ENCODE data around the gene C1QTNF8. TPM values are rescaled to one million over a fixed set of nuclear protein-coding genes. Genes with fewer than 3 reads are reported as not detected.
"Not testable (repeated sequence)": the region's sequence is repeated elsewhere in the genome, so short reads cannot be mapped to it uniquely, and the experiment has no call there.

Gene C1QTNF8
- total RNA-seq, 1 donor from 2014 or later, result not detected

- Mint-ChIP-seq H3K27ac (ENCODE audit: unreplicated experiment) (no peak overlapping the region), H3K27me3 (ENCODE audit: low read depth, unreplicated experiment) (no peaks in the 10 kb centered on the region), H3K36me3 (ENCODE audit: low read depth, unreplicated experiment) (no peaks in the 10 kb centered on the region), H3K4me1 (ENCODE audit: low read depth, unreplicated experiment) (no peaks in the 10 kb centered on the region), H3K9me3 (ENCODE audit: unreplicated experiment) (no peaks in the 10 kb centered on the region), H3K4me3 (ENCODE audit: unreplicated experiment) (no peak overlapping the region)
- no peaks in the 10 kb centered on the region for H3K9me3 ChIP-seq (ENCODE audit: insufficient read depth, low read depth, low read length)
- FAIRE-seq (no peak), DNase-seq (ENCODE audit: low read depth) (no peak)
- no peaks in the 10 kb centered on the region for H3K79me2 ChIP-seq (ENCODE audit: insufficient read depth, low read length)
- H2AFZ ChIP-seq (ENCODE audit: low read depth, low read length), result no peak overlapping the region
- TF ChIP-seq EZH2 (IDR thresholded peaks at IDR 0.05; ENCODE audit: insufficient read depth, low read length) (no peak), CTCF (IDR thresholded peaks at IDR 0.05; ENCODE audit: insufficient read depth, low read depth, low read length) (no peak)
- no peak overlapping the region for H3K4me3 ChIP-seq (ENCODE audit: insufficient read depth, low read depth, low read length)
- no peak overlapping the region for H3K27ac ChIP-seq (ENCODE audit: low read depth, low read length)
- H3K4me2 ChIP-seq (ENCODE audit: low read length), result no peak overlapping the region
- H3K27me3 ChIP-seq (ENCODE audit: insufficient read depth, low read length), result peaks cover 6% of the 10 kb centered on the region
- H3K36me3 ChIP-seq (ENCODE audit: insufficient read depth, low read length), result no peaks in the 10 kb centered on the region
- no peaks in the 10 kb centered on the region for H4K20me1 ChIP-seq (ENCODE audit: insufficient read depth, low read length)
- no peak overlapping the region for H3K9ac ChIP-seq (ENCODE audit: low read length)
- H3K4me1 ChIP-seq (ENCODE audit: insufficient read depth, low read length), result no peaks in the 10 kb centered on the region
Observed at GRCh38 chr16:1093284-1094123, 2.5 kb downstream of the C1QTNF8 start.

- not testable (repeated sequence) for H3K4me1 ChIP-seq (ENCODE audit: insufficient read depth, low read length); H3K4me1 Mint-ChIP-seq (ENCODE audit: low read depth, unreplicated experiment); H3K27me3 ChIP-seq (ENCODE audit: insufficient read depth, low read length); H2AFZ ChIP-seq (ENCODE audit: low read depth, low read length); H3K4me2 ChIP-seq (ENCODE audit: low read length); FAIRE-seq; H3K27ac ChIP-seq (ENCODE audit: low read depth, low read length); H3K4me3 Mint-ChIP-seq (ENCODE audit: unreplicated experiment); H3K9ac ChIP-seq (ENCODE audit: low read length); H3K27me3 Mint-ChIP-seq (ENCODE audit: low read depth, unreplicated experiment); DNase-seq (ENCODE audit: low read depth); H3K27ac Mint-ChIP-seq (ENCODE audit: unreplicated experiment); H3K36me3 ChIP-seq (ENCODE audit: insufficient read depth, low read length); H3K79me2 ChIP-seq (ENCODE audit: insufficient read depth, low read length); H3K9me3 ChIP-seq (ENCODE audit: insufficient read depth, low read depth, low read length); H4K20me1 ChIP-seq (ENCODE audit: insufficient read depth, low read length); H3K4me3 ChIP-seq (ENCODE audit: insufficient read depth, low read depth, low read length); H3K9me3 Mint-ChIP-seq (ENCODE audit: unreplicated experiment); H3K36me3 Mint-ChIP-seq (ENCODE audit: low read depth, unreplicated experiment)
Observed at GRCh38 chr16:1092685-1093283, 3.3 kb downstream of the C1QTNF8 start.

GRCh38 chr16:1091992-1092552 is 4.0 kb downstream of the C1QTNF8 start:
- no peak for FAIRE-seq

More at GRCh38 chr16:1091992-1092552, 4.0 kb downstream of the C1QTNF8 start:
- H3K27ac Mint-ChIP-seq (ENCODE audit: unreplicated experiment), result no peak overlapping the region
- no peak overlapping the region for H3K4me3 Mint-ChIP-seq (ENCODE audit: unreplicated experiment)
- Histone ChIP-seq H4K20me1 (ENCODE audit: insufficient read depth, low read length) (no peaks in the 10 kb centered on the region), H3K36me3 (ENCODE audit: insufficient read depth, low read length) (no peaks in the 10 kb centered on the region), H3K9ac (ENCODE audit: low read length) (no peak overlapping the region), H3K9me3 (ENCODE audit: insufficient read depth, low read depth, low read length) (no peaks in the 10 kb centered on the region), H2AFZ (ENCODE audit: low read depth, low read length) (no peak overlapping the region), H3K27me3 (ENCODE audit: insufficient read depth, low read length) (peaks cover 8% of the 10 kb centered on the region), H3K4me1 (ENCODE audit: insufficient read depth, low read length) (no peaks in the 10 kb centered on the region), H3K4me2 (ENCODE audit: low read length) (no peak overlapping the region), H3K79me2 (ENCODE audit: insufficient read depth, low read length) (no peaks in the 10 kb centered on the region), H3K4me3 (ENCODE audit: insufficient read depth, low read depth, low read length) (no peak overlapping the region), H3K27ac (ENCODE audit: low read depth, low read length) (no peak overlapping the region)
- no peaks in the 10 kb centered on the region for H3K9me3 Mint-ChIP-seq (ENCODE audit: unreplicated experiment)
- TF ChIP-seq EZH2 (IDR thresholded peaks at IDR 0.05; ENCODE audit: insufficient read depth, low read length) (no peak), CTCF (IDR thresholded peaks at IDR 0.05; ENCODE audit: insufficient read depth, low read depth, low read length) (no peak)
- no peaks in the 10 kb centered on the region for H3K36me3 Mint-ChIP-seq (ENCODE audit: low read depth, unreplicated experiment)
- H3K27me3 Mint-ChIP-seq (ENCODE audit: low read depth, unreplicated experiment), result peaks cover 6% of the 10 kb centered on the region
- no peak for DNase-seq (ENCODE audit: low read depth)
- H3K4me1 Mint-ChIP-seq (ENCODE audit: low read depth, unreplicated experiment), result no peaks in the 10 kb centered on the region

Data from astrocyte (in vitro differentiated cells and primary cell).